ENCODE data around the gene ADCY5.

ADCY5 gene

GRCh38 chr3:123378409-123378915 lies 70.4 kb downstream of the ADCY5 start:
- in situ Hi-C loops (cut with HindIII; ENCODE audit: low pct_ligation_motif_present, low pct_unique_long_range_greater_than_20kb, low sequenced_read_pairs) = no loop called here
- DNase-seq = no peak

GRCh38 chr3:123377243-123377740 lies 71.6 kb downstream of the ADCY5 start:
- in situ Hi-C loops (cut with HindIII; ENCODE audit: low pct_ligation_motif_present, low pct_unique_long_range_greater_than_20kb, low sequenced_read_pairs) = no loop called here
- no peak for DNase-seq

- no peak for DNase-seq
- in situ Hi-C loops (cut with HindIII; ENCODE audit: low pct_ligation_motif_present, low pct_unique_long_range_greater_than_20kb, low sequenced_read_pairs) = no loop called here
These were observed 72.2 kb downstream of the ADCY5 start for GRCh38 chr3:123376451-123377242.

GRCh38 chr3:123375014-123375940 lies 73.6 kb downstream of the ADCY5 start:
- in situ Hi-C loops (cut with HindIII; ENCODE audit: low pct_ligation_motif_present, low pct_unique_long_range_greater_than_20kb, low sequenced_read_pairs) = no loop called here
- no peak for DNase-seq

GRCh38 chr3:123374016-123374415 lies 74.9 kb downstream of the ADCY5 start:
- no peak for DNase-seq
- in situ Hi-C loops (cut with HindIII; ENCODE audit: low pct_ligation_motif_present, low pct_unique_long_range_greater_than_20kb, low sequenced_read_pairs) = no loop called here

- in situ Hi-C loops (cut with HindIII; ENCODE audit: low pct_ligation_motif_present, low pct_unique_long_range_greater_than_20kb, low sequenced_read_pairs) = no loop called here
- DNase-seq = no peak
These were observed 75.4 kb downstream of the ADCY5 start for GRCh38 chr3:123373474-123373987.

- in situ Hi-C loops (cut with HindIII; ENCODE audit: low pct_ligation_motif_present, low pct_unique_long_range_greater_than_20kb, low sequenced_read_pairs) = no loop called here
- DNase-seq = no peak
These were observed 76.0 kb downstream of the ADCY5 start for GRCh38 chr3:123372686-123373473.

GRCh38 chr3:123371859-123372685 lies 76.8 kb downstream of the ADCY5 start:
- no peak for DNase-seq
- in situ Hi-C loops (cut with HindIII; ENCODE audit: low pct_ligation_motif_present, low pct_unique_long_range_greater_than_20kb, low sequenced_read_pairs) = no loop called here

GRCh38 chr3:123371426-123371825 lies 77.5 kb downstream of the ADCY5 start:
- DNase-seq = no peak
- in situ Hi-C loops (cut with HindIII; ENCODE audit: low pct_ligation_motif_present, low pct_unique_long_range_greater_than_20kb, low sequenced_read_pairs) = no loop called here

GRCh38 chr3:123370819-123371218 lies 78.1 kb downstream of the ADCY5 start:
- in situ Hi-C loops (cut with HindIII; ENCODE audit: low pct_ligation_motif_present, low pct_unique_long_range_greater_than_20kb, low sequenced_read_pairs) = no loop called here
- no peak for DNase-seq

- no peak for DNase-seq
- in situ Hi-C loops (cut with HindIII; ENCODE audit: low pct_ligation_motif_present, low pct_unique_long_range_greater_than_20kb, low sequenced_read_pairs) = no loop called here
These were observed 79.8 kb downstream of the ADCY5 start for GRCh38 chr3:123369085-123369484.

GRCh38 chr3:123367467-123368154 lies 81.3 kb downstream of the ADCY5 start:
- DNase-seq = no peak
- in situ Hi-C loops (cut with HindIII; ENCODE audit: low pct_ligation_motif_present, low pct_unique_long_range_greater_than_20kb, low sequenced_read_pairs) = no loop called here

- in situ Hi-C loops (cut with HindIII; ENCODE audit: low pct_ligation_motif_present, low pct_unique_long_range_greater_than_20kb, low sequenced_read_pairs) = no loop called here
- DNase-seq = peak; percentile 40
These were observed 83.3 kb downstream of the ADCY5 start for GRCh38 chr3:123365450-123366143.

GRCh38 chr3:123361071-123361470 lies 87.8 kb downstream of the ADCY5 start:
- DNase-seq = no peak
- in situ Hi-C loops (cut with HindIII; ENCODE audit: low pct_ligation_motif_present, low pct_unique_long_range_greater_than_20kb, low sequenced_read_pairs) = no loop called here

- in situ Hi-C loops (cut with HindIII; ENCODE audit: low pct_ligation_motif_present, low pct_unique_long_range_greater_than_20kb, low sequenced_read_pairs) = no loop called here
- DNase-seq = no peak
These were observed 91.6 kb downstream of the ADCY5 start for GRCh38 chr3:123357275-123357674.

- no peak for DNase-seq
- in situ Hi-C loops (cut with HindIII; ENCODE audit: low pct_ligation_motif_present, low pct_unique_long_range_greater_than_20kb, low sequenced_read_pairs) = no loop called here
These were observed 95.0 kb downstream of the ADCY5 start for GRCh38 chr3:123353850-123354233.
